B cell (primary cell): ENCODE results near the gene DPP4.

Experiments used
- EZH2 ChIP-seq: IDR thresholded peaks from 2 replicates; pipeline ENCODE4 v1.6.1; 2012; ENCODE audit warnings: borderline replicate concordance, low read depth, mild to moderate bottlenecking, moderate library complexity, low read length; ENCODE audit not compliant: insufficient read depth, poor library complexity, severe bottlenecking
- TF ChIP-seq, protein P1 (sequence below): fragments of 200-600 bp; IDR thresholded peaks from one replicate; pipeline ENCODE4 v1.8.0; 2022; ENCODE audit warnings: antibody characterized with exemption, mild to moderate bottlenecking

DNA sequence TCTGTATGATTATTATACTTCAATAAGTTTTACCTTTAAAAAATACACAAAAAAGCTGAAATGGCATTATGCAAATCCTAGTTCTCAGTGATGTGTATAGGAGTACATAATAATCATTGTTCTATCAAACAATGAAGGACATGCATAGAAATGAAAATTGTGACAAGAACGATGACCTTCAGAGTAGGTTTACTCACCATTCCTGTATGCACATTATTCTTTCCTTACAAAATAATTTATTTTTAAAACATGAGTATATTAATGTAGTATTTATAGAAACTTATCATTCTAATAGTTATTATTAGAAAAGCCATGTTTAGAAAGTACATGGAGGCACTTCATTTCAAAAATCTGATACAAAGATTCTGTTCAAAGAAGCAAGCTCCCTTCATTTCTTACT lies 32.7 kb upstream of the DPP4 start:
- TF ChIP-seq, protein P1, sequence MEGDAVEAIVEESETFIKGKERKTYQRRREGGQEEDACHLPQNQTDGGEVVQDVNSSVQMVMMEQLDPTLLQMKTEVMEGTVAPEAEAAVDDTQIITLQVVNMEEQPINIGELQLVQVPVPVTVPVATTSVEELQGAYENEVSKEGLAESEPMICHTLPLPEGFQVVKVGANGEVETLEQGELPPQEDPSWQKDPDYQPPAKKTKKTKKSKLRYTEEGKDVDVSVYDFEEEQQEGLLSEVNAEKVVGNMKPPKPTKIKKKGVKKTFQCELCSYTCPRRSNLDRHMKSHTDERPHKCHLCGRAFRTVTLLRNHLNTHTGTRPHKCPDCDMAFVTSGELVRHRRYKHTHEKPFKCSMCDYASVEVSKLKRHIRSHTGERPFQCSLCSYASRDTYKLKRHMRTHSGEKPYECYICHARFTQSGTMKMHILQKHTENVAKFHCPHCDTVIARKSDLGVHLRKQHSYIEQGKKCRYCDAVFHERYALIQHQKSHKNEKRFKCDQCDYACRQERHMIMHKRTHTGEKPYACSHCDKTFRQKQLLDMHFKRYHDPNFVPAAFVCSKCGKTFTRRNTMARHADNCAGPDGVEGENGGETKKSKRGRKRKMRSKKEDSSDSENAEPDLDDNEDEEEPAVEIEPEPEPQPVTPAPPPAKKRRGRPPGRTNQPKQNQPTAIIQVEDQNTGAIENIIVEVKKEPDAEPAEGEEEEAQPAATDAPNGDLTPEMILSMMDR, result no peak
- no peak for TF ChIP-seq EZH2
